Measurements from ENCODE around the gene KLHDC4. TPM values are rescaled to one million over a fixed set of nuclear protein-coding genes. Genes with fewer than 3 reads are reported as not detected.

KLHDC4 gene
- total RNA-seq, 1 experiment from 2014 or later: 26.7 TPM

- no peak for DNase-seq (ENCODE audit: low read depth)
These were observed 103.3 kb downstream of the KLHDC4 start for GRCh38 chr16:87662254-87663204.

GRCh38 chr16:87661561-87661960 is 104.2 kb downstream of the KLHDC4 start:
- DNase-seq (ENCODE audit: low read depth): peak; percentile 23

- no peak for DNase-seq (ENCODE audit: low read depth)
These were observed 107.1 kb downstream of the KLHDC4 start for GRCh38 chr16:87658564-87659225.

Other genes with a start within 250 kb of the KLHDC4 start
- gene JPH3, start 163.5 kb downstream of the KLHDC4 start, total RNA-seq (2014; rRNA removed): not detected in 2 replicates
- 21.9 and 24.5 TPM in 2 replicates for gene SLC7A5, start 103.5 kb upstream of the KLHDC4 start, total RNA-seq (2014; rRNA removed)
- gene CA5A, start 170.5 kb upstream of the KLHDC4 start, total RNA-seq (2014; rRNA removed): not detected in 2 replicates
- gene BANP, start 185.4 kb upstream of the KLHDC4 start, total RNA-seq (2014; rRNA removed): 19.7 and 20.5 TPM in 2 replicates